Skeletal muscle cell (primary cell): ENCODE data around the gene FASN.

Source experiments
- DNase-seq: peaks from one replicate; pipeline ENCODE4 v3.0.0-alpha.2; 2010; ENCODE audit warnings: low read depth
- H3K4me3 ChIP-seq: 2 replicates; pipeline ENCODE4 v1.5.1; 2011; ENCODE audit warnings: low read depth, mild to moderate bottlenecking, control low read depth, low read length, moderate library complexity

FASN gene

GRCh38 chr17:82062076-82062983, 35.7 kb downstream of the FASN start:
- no peak overlapping the region for H3K4me3 ChIP-seq
- no peak for DNase-seq

GRCh38 chr17:82061047-82061925, 36.8 kb downstream of the FASN start:
- DNase-seq, result no peak
- no peak overlapping the region for H3K4me3 ChIP-seq

- DNase-seq, result no peak
- H3K4me3 ChIP-seq, result no peak overlapping the region
Measured at GRCh38 chr17:82060614-82061013, 37.4 kb downstream of the FASN start.

- H3K4me3 ChIP-seq, result no peak overlapping the region
Measured at GRCh38 chr17:82060001-82060380, 38.0 kb downstream of the FASN start.

GRCh38 chr17:82059272-82060000, 38.6 kb downstream of the FASN start:
- no peak overlapping the region for H3K4me3 ChIP-seq
- DNase-seq, result no peak

More at GRCh38 chr17:82060001-82060380, 38.0 kb downstream of the FASN start:
- no peak for DNase-seq

GRCh38 chr17:82058855-82059249, 39.2 kb downstream of the FASN start:
- H3K4me3 ChIP-seq, result no peak overlapping the region
- no peak for DNase-seq

GRCh38 chr17:82058230-82058854, 39.7 kb downstream of the FASN start:
- H3K4me3 ChIP-seq, result no peak overlapping the region
- DNase-seq, result no peak

- DNase-seq, result no peak
- no peak overlapping the region for H3K4me3 ChIP-seq
Measured at GRCh38 chr17:82056729-82057621, 41.1 kb downstream of the FASN start.

- no peak for DNase-seq
- no peak overlapping the region for H3K4me3 ChIP-seq
Measured at GRCh38 chr17:82055965-82056728, 41.9 kb downstream of the FASN start.

GRCh38 chr17:82055023-82055964, 42.7 kb downstream of the FASN start:
- DNase-seq, result no peak
- no peak overlapping the region for H3K4me3 ChIP-seq

GRCh38 chr17:82054351-82055022, 43.5 kb downstream of the FASN start:
- DNase-seq, result no peak
- H3K4me3 ChIP-seq, result no peak overlapping the region

GRCh38 chr17:82053556-82054263, 44.3 kb downstream of the FASN start:
- no peak for DNase-seq

GRCh38 chr17:82053130-82053529, 44.9 kb downstream of the FASN start:
- no peak for DNase-seq
- peak overlapping the region; percentile 71 for H3K4me3 ChIP-seq

More at GRCh38 chr17:82053556-82054263, 44.3 kb downstream of the FASN start:
- H3K4me3 ChIP-seq, result no peak overlapping the region

GRCh38 chr17:82052638-82053059, 45.4 kb downstream of the FASN start:
- peak overlapping the region; percentile 71 for H3K4me3 ChIP-seq
- no peak for DNase-seq
